Hypothalamus (tissue), 51 donors: ENCODE measurements around the gene PAK5.

ENCODE experiments used
- DNase-seq, 51 donors: peaks; one replicate each; lab custom pipeline; 2025; lab: John Stamatoyannopoulos, UW

Gene PAK5

GRCh38 chr20:9626357-9626756 is 212.5 kb downstream of the PAK5 start:
- no peak for DNase-seq

GRCh38 chr20:9617940-9618339 is 220.9 kb downstream of the PAK5 start:
- DNase-seq: peak in 14 of 51 donors; percentile 1 to 67 (median 6)

- DNase-seq: peak in 30 of 51 donors; percentile 3 to 73 (median 28)
These were observed 221.9 kb downstream of the PAK5 start for GRCh38 chr20:9616833-9617461.

GRCh38 chr20:9616455-9616805 is 222.4 kb downstream of the PAK5 start:
- DNase-seq: no peak

- DNase-seq: no peak
These were observed 223.0 kb downstream of the PAK5 start for GRCh38 chr20:9615766-9616454.

- no peak for DNase-seq
These were observed 223.8 kb downstream of the PAK5 start for GRCh38 chr20:9615118-9615517.

- no peak for DNase-seq
These were observed 225.0 kb downstream of the PAK5 start for GRCh38 chr20:9613871-9614270.

- no peak for DNase-seq
These were observed 227.0 kb downstream of the PAK5 start for GRCh38 chr20:9611921-9612320.

GRCh38 chr20:9610665-9611064 is 228.2 kb downstream of the PAK5 start:
- DNase-seq: no peak

- DNase-seq: peak in 34 of 51 donors; percentile 2 to 83 (median 42)
These were observed 228.9 kb downstream of the PAK5 start for GRCh38 chr20:9609887-9610502.

- DNase-seq: peak in 1 of 51 donors; percentile 48
These were observed 230.1 kb downstream of the PAK5 start for GRCh38 chr20:9608639-9609340.

GRCh38 chr20:9602847-9603183 is 236.1 kb downstream of the PAK5 start:
- DNase-seq: no peak

- no peak for DNase-seq
These were observed 238.3 kb downstream of the PAK5 start for GRCh38 chr20:9600562-9600961.

GRCh38 chr20:9597547-9597946 is 241.3 kb downstream of the PAK5 start:
- no peak for DNase-seq

- no peak for DNase-seq
These were observed 243.1 kb downstream of the PAK5 start for GRCh38 chr20:9595763-9596162.

GRCh38 chr20:9594284-9594875 is 244.5 kb downstream of the PAK5 start:
- no peak for DNase-seq

GRCh38 chr20:9592419-9592818 is 246.5 kb downstream of the PAK5 start:
- no peak for DNase-seq

GRCh38 chr20:9591080-9591479 is 247.8 kb downstream of the PAK5 start:
- DNase-seq: no peak

- no peak for DNase-seq
These were observed 248.7 kb downstream of the PAK5 start for GRCh38 chr20:9590189-9590588.

- no peak for DNase-seq
These were observed 250.2 kb downstream of the PAK5 start for GRCh38 chr20:9588706-9589105.

GRCh38 chr20:9583151-9583550 is 255.7 kb downstream of the PAK5 start:
- DNase-seq: no peak
